Erythroblast (primary cell): Measurements from ENCODE around the gene ASTL.

ENCODE experiments used
- GATA1 ChIP-seq: IDR thresholded peaks from 2 replicates; pipeline ENCODE4 v1.6.1; 2011; ENCODE audit warnings: low read depth, mild to moderate bottlenecking, control low read depth, low read length, moderate library complexity
- POLR2A ChIP-seq: IDR thresholded peaks from 2 replicates; pipeline ENCODE4 v1.6.1; 2011; ENCODE audit warnings: mild to moderate bottlenecking, low read length

- TF ChIP-seq POLR2A: no peak
- no peak for TF ChIP-seq GATA1
Measured at GRCh38 chr2:96174251-96175144, 36.2 kb upstream of the ASTL start.
